HepG2 (cell line): Measurements from ENCODE around the gene CYSTM1. TPM values are rescaled to one million over a fixed set of nuclear protein-coding genes. Genes with fewer than 3 reads are reported as not detected.

ENCODE experiments used
- ATAC-seq: fragments of 200-7000 bp; cut with Tn5 transposase; 3 replicates; pipeline ENCODE4 v1.9.1; 2020; ENCODE audit warnings: mild to moderate bottlenecking, moderate library complexity
- BruUV-seq: library from RNA; stranded (reverse); fragments of 400-500 nt; replicated peaks from 2 replicates; lab custom pipeline; 2021; lab: Mats Ljungman, UMichigan
- CTCF ChIA-PET: fragments of 300-600 bp; formaldehyde crosslinking; extraction: SDS; loops from one replicate; lab custom pipeline; 2021; ENCODE audit warnings: low total read pairs, inconsistent platforms, low intra/inter-chr PET ratio; lab: Yijun Ruan, JAX
- POLR2A ChIA-PET: fragments of 350-600 bp; sonication (Branson Sonifier 250); formaldehyde crosslinking; loops from one replicate; lab custom pipeline; 2020; ENCODE audit warnings: antibody characterized with exemption, inconsistent platforms; lab: Yijun Ruan, JAX
- DNase-seq: peaks from one replicate; pipeline ENCODE4 v3.0.0-alpha.2; 2015; ENCODE audit warnings: low spot score
- FAIRE-seq: peaks from 3 replicates; lab custom pipeline; 2011; peaks lifted over from hg19 to GRCh38; lab: Jason Lieb, UNC
- H2AFZ ChIP-seq: one replicate; pipeline ENCODE4 v1.6.1; 2011; ENCODE audit warnings: low read length, inconsistent platforms
- H3K27ac ChIP-seq: fragments of 300-600 bp; 3 replicates; pipeline ENCODE4 v1.8.0; 2011; ENCODE audit warnings: mixed run types, mild to moderate bottlenecking, mixed read lengths, low read length, inconsistent platforms; ENCODE audit not compliant: insufficient read depth; ENCODE audit errors: extremely low read length
- H3K27me3 ChIP-seq, 2 experiments: fragments of 200-600 bp in 1 of 2; 2 replicates in 1 of 2; 3 replicates in 1 of 2; pipeline versions ENCODE4 v1.6.0 to v1.8.0; 2011; ENCODE audit warnings: low read length in 2 of 2, mild to moderate bottlenecking in 2 of 2, moderate library complexity in 2 of 2, inconsistent platforms in 1 of 2; ENCODE audit not compliant: insufficient read depth in 2 of 2, control insufficient read depth in 1 of 2
- H3K36me3 ChIP-seq, 2 experiments: fragments of 200-600 bp in 1 of 2; replicated peaks in 1 of 2; 2 replicates in 1 of 2; 3 replicates in 1 of 2; pipeline versions ENCODE4 v1.5.1 to v1.8.0; 2011; ENCODE audit warnings: low read length in 2 of 2, inconsistent platforms in 1 of 2; ENCODE audit not compliant: insufficient read depth in 2 of 2, control insufficient read depth in 1 of 2
- H3K4me1 ChIP-seq: 2 replicates; pipeline ENCODE4 v1.5.1; 2012; ENCODE audit warnings: low read length, inconsistent platforms; ENCODE audit not compliant: insufficient read depth
- H3K4me2 ChIP-seq: 2 replicates; pipeline ENCODE4 v1.6.0; 2011; ENCODE audit warnings: low read depth, low read length, inconsistent platforms
- H3K4me3 ChIP-seq, 3 experiments: fragments of 200-600 bp in 1 of 3; sonication (generic), shearing (Covaris generic) in 1 of 3; replicated peaks in 1 of 3; 2 replicates each; pipeline ENCODE4 v1.5.1; 2011 to 2016; ENCODE audit warnings: low read length in 3 of 3, inconsistent platforms in 2 of 3, low read depth in 2 of 3, mild to moderate bottlenecking in 2 of 3, control low read depth in 1 of 3, mixed read lengths in 1 of 3; ENCODE audit not compliant: insufficient read depth in 1 of 3
- H3K79me2 ChIP-seq: one replicate; pipeline ENCODE4 v1.6.1; 2011; ENCODE audit warnings: low read length, inconsistent platforms; ENCODE audit not compliant: insufficient read depth
- H3K9ac ChIP-seq: 2 replicates; pipeline ENCODE4 v1.6.0; 2011; ENCODE audit warnings: mild to moderate bottlenecking, low read depth, low read length, inconsistent platforms; ENCODE audit not compliant: insufficient read depth
- H3K9me3 ChIP-seq: 2 replicates; pipeline ENCODE4 v1.5.1; 2012; ENCODE audit warnings: mild to moderate bottlenecking, low read length
- H4K20me1 ChIP-seq: 2 replicates; pipeline ENCODE4 v1.6.0; 2011; ENCODE audit warnings: inconsistent platforms, mild to moderate bottlenecking, low read length, moderate library complexity; ENCODE audit not compliant: insufficient read depth
- AHR ChIP-seq: IDR thresholded peaks from 2 replicates; pipeline ENCODE4 v1.6.1; 2018; ENCODE audit warnings: missing genetic modification reagents, missing compliant biosample characterization
- PTBP1 ChIP-seq: fragments of 200-400 bp; formaldehyde crosslinking; IDR thresholded peaks from 2 replicates; pipeline ENCODE4 v1.6.1; 2018; ENCODE audit warnings: low read length, low read depth; ENCODE audit not compliant: poor library complexity, severe bottlenecking
- RXRA ChIP-seq: sonication (generic); formaldehyde crosslinking; IDR thresholded peaks from 2 replicates; pipeline ENCODE4 v1.5.1; 2020; ENCODE audit warnings: missing genetic modification reagents
- ZNF639 ChIP-seq: conservative IDR thresholded peaks from 2 replicates; pipeline ENCODE4 v1.6.1; 2018; ENCODE audit warnings: missing genetic modification reagents
- WGBS: methylation state at CpG from one replicate; pipeline ENCODE4 v1.1.6; 2017; ENCODE audit warnings: low lambda C conversion rate; 5-methylcytosine and 5-hydroxymethylcytosine counted together
- in situ Hi-C: cut with HindIII; loops from 2 replicates; pipeline ENCODE4 v1.10.0; 2017; ENCODE audit warnings: low pct_unique_long_range_greater_than_20kb; ENCODE audit not compliant: extremely low pct_ligation_motif_present
- intact Hi-C: fragments of 100-400 bp; cut with micrococcal nuclease; formaldehyde crosslinking; loops from one replicate; pipeline ENCODE4 v1.10.0; 2022; ENCODE audit not compliant: unreplicated experiment
- polyA plus RNA-seq, 8 experiments: library from polyadenylated mRNA; depleted of rRNA in 3 of 8; stranded (reverse) in 7 of 8; unstranded in 1 of 8; fragments of >200 nt; fragmentation: Illumina TruSeq in 4 of 8; extraction: Trizol in 4 of 8; gene quantifications; 2 replicates each; pipeline versions ENCODE4 v1.2.1 to v1.2.3, GENCODE V29; 2011 to 2016; ENCODE audit warnings: low read depth in 4 of 8, missing spikeins in 1 of 8, mixed read lengths in 1 of 8; ENCODE audit not compliant: insufficient read depth in 1 of 8
- total RNA-seq, 5 experiments: library from RNA; depleted of rRNA; stranded (reverse); fragments of >200 nt; fragmentation: Illumina TruSeq; extraction: Trizol; gene quantifications; 2 replicates each; pipeline ENCODE4 v1.2.3, GENCODE V29; 2016; ENCODE audit warnings: low read depth in 1 of 5
- TF ChIP-seq, protein P1 (sequence below): sonication (generic); formaldehyde crosslinking; conservative IDR thresholded peaks from 2 replicates; pipeline ENCODE4 v1.8.0; 2022; ENCODE audit warnings: mild to moderate bottlenecking, moderate library complexity, missing genetic modification reagents
- TF ChIP-seq, protein P2 (sequence below): sonication (generic); formaldehyde crosslinking; IDR thresholded peaks from 2 replicates; pipeline ENCODE4 v1.9.0; 2022; ENCODE audit warnings: missing genetic modification reagents, mild to moderate bottlenecking, borderline replicate concordance

Gene CYSTM1
- total and polyA plus RNA-seq, 2 of the 13 experiments (the other 11 are each of a cell fraction or from before 2014, with no cell fraction given), result 40.0 to 73.4 TPM

DNA sequence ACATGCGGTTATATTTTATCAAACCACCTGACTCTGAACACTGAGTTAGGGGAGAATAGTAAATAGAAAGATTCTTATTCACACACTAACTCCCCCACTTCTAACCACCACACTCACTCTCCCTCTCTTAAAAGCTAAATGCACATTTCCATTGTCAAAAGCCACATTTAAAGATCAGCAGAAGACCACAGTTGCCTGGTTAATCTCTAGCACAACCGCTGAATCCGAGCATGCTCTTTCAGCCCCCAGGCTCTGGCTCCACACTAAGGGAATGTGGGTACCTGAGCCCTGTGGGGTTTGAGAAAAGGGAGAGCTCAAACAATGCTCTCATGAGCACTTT lies 92.2 kb downstream of the CYSTM1 start:
- Histone ChIP-seq H3K9ac (no peak overlapping the region), H2AFZ (no peak overlapping the region), H3K27me3 (no peaks in the 10 kb centered on the region), H3K79me2 (peaks cover 19% of the 10 kb centered on the region), H3K9me3 (no peaks in the 10 kb centered on the region)
- DNase-seq (no peak), ATAC-seq (no peak), FAIRE-seq (no peak)
- in situ Hi-C loops, result no loop called here
- BruUV-seq, result no TSS peak
- TF ChIP-seq, protein P1, sequence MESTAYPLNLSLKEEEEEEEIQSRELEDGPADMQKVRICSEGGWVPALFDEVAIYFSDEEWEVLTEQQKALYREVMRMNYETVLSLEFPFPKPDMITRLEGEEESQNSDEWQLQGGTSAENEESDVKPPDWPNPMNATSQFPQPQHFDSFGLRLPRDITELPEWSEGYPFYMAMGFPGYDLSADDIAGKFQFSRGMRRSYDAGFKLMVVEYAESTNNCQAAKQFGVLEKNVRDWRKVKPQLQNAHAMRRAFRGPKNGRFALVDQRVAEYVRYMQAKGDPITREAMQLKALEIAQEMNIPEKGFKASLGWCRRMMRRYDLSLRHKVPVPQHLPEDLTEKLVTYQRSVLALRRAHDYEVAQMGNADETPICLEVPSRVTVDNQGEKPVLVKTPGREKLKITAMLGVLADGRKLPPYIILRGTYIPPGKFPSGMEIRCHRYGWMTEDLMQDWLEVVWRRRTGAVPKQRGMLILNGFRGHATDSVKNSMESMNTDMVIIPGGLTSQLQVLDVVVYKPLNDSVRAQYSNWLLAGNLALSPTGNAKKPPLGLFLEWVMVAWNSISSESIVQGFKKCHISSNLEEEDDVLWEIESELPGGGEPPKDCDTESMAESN (CRISPR knock-in tag), result no peak
- TF ChIP-seq ZNF639 (no peak), RXRA (CRISPR knock-in tag) (no peak), AHR (CRISPR knock-in tag) (no peak), PTBP1 (no peak)
- TF ChIP-seq, protein P2, sequence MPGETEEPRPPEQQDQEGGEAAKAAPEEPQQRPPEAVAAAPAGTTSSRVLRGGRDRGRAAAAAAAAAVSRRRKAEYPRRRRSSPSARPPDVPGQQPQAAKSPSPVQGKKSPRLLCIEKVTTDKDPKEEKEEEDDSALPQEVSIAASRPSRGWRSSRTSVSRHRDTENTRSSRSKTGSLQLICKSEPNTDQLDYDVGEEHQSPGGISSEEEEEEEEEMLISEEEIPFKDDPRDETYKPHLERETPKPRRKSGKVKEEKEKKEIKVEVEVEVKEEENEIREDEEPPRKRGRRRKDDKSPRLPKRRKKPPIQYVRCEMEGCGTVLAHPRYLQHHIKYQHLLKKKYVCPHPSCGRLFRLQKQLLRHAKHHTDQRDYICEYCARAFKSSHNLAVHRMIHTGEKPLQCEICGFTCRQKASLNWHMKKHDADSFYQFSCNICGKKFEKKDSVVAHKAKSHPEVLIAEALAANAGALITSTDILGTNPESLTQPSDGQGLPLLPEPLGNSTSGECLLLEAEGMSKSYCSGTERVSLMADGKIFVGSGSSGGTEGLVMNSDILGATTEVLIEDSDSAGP (CRISPR knock-in tag), result no peak
- TF ChIP-seq, all 625 proteins: peak for 0
- H3K4me2 ChIP-seq, result no peak overlapping the region
- POLR2A ChIA-PET, result interaction anchor here (1.0 kb wide), 1 partner anchor 79 kb away, joined by 4 read pairs; the partner anchor contains the start of gene HBEGF
- peaks cover 25% of the 10 kb centered on the region for H3K4me1 ChIP-seq
- no peak overlapping the region for H3K4me3 ChIP-seq
- no peak overlapping the region for H3K27ac ChIP-seq
- CTCF ChIA-PET, result no interaction called here
- WGBS, result 88% methylated on average over 3 of the region's 3 CpGs
- no peaks in the 10 kb centered on the region; the same call in 1 of the 2 replicates for H4K20me1 ChIP-seq
- intact Hi-C loops, result no loop called here
- H3K36me3 ChIP-seq, result peaks cover 3 to 10% of the 10 kb centered on the region in 2 experiments; a peak in 3 of 5 replicates
